G401.6 (cell line): Measurements from ENCODE around the gene FAM131A.

Source experiments
- FAIRE-seq: peaks from 2 replicates; lab custom pipeline; 2012; peaks lifted over from hg19 to GRCh38; lab: Jason Lieb, UNC

The FAM131A gene

GRCh38 chr3:184316792-184317191 lies 20.6 kb upstream of the FAM131A start:
- FAIRE-seq, result no peak

DNA sequence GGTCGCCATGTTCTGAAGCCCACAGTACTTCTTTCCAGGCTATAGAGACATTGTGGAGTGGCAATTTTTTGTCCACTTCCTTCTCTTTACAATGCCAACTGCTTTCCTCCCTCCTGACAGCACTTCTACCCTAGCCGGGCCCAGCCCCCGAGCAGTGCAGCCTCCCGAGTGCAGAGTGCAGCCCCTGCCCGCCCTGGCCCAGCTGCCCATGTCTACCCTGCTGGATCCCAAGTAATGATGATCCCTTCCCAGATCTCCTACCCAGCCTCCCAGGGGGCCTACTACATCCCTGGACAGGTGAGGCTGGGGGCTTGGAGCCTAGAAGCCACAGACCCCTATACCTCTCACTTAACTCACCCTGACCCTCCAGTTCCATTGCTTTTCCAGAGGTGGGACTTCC lies 20.2 kb upstream of the FAM131A start:
- FAIRE-seq, result no peak

DNA sequence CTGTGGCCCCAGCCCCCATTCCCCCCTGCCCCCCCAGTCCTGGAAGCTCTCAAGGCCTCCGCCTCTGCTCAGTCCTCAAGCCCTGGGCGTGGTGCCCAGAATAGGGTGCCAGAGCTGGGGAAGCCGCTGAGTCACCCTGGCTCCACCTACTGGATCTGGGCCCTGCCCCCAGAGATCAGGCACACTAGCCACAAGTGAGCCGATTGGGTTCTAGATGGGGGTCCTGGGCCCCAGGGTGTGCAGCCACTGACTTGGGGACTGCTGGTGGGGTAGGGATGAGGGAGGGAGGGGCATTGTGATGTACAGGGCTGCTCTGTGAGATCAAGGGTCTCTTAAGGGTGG lies 17.3 kb upstream of the FAM131A start:
- FAIRE-seq, result no peak

- no peak for FAIRE-seq
Observed at GRCh38 chr3:184321666-184322065, 15.7 kb upstream of the FAM131A start.

DNA sequence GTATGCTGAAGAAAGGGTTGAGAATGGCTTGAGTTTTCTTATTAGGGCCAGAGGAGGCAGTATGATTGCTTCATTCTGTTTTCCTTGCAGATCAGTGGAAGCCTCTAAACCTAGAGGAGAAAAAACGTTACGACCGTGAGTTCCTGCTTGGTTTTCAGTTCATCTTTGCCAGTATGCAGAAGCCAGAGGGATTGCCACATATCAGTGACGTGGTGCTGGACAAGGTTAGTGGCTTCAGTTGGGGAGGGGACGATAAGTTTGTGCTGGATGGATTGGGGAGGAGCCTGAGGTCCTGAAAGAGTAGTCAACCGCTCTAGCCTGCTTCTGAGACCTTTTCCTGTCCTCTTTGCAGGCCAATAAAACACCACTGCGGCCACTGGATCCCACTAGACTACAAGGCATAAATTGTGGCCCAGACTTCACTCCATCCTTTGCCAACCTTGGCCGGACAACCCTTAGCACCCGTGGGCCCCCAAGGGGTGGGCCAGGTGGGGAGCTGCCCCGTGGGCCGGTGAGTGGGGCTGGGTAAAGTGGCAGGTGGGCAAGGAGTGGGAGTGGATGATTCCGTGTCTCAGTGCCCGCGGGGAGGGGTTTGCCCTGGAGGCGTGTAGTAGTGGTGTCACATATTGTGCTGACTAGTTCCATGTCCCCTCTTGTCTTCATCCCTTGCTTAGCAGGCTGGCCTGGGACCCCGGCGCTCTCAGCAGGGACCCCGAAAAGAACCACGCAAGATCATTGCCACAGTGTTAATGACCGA lies 14.5 kb upstream of the FAM131A start:
- no peak for FAIRE-seq

DNA sequence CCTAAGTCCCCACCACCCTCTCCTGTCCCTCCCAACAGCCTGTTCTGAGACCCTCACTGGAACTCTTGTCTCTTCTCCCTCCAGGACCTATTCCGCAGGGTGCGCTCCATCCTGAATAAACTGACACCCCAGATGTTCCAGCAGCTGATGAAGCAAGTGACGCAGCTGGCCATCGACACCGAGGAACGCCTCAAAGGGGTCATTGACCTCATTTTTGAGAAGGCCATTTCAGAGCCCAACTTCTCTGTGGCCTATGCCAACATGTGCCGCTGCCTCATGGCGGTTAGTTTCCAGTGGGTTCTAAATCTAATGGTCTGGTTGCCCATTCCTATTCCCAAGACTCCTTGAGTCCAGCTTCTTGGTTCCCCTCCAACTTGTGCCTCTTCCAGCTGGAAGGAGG lies 13.7 kb upstream of the FAM131A start:
- FAIRE-seq, result no peak

GRCh38 chr3:184325269-184325668 lies 12.1 kb upstream of the FAM131A start:
- no peak for FAIRE-seq

DNA sequence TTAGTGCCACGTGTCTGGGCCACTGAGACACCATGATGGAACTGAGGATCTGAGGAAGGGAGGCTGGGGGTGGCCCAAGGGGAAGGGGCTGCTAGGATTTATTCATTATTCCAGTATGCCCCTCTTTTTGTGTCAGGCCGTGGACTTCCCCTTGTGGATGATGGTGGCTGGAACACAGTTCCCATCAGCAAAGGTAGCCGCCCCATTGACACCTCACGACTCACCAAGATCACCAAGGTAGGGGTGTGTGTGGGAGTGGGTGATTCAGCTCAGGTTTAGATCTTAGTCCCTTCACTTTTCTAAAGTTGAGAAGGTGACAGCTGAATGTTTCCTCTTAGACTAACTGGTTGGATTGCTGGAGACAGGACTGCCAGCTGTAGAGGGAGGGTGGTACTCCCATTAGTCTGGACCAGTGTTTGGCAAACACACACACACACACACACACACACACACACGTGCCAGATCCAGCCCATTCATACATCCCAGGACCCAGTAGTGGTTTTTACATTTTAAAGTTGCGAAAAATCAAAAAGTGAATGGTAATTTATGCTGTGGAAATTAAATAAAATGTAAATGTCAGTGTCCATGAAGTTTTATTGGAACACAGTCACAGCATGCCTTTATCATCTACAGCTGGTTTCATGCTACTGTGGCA lies 11.6 kb upstream of the FAM131A start:
- FAIRE-seq, result no peak

DNA sequence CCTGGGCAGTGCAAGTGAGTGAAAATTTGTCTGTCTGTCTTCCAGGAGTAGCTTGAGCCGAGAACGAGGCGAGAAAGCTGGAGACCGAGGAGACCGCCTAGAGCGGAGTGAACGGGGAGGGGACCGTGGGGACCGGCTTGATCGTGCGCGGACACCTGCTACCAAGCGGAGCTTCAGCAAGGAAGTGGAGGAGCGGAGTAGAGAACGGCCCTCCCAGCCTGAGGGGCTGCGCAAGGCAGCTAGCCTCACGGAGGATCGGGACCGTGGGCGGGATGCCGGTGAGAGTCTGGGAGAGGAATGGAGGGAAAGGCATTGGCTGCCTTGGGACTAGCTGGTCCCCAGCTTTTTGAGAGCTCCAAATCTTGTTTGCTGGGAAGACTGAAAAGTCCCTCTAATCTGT lies 10.2 kb upstream of the FAM131A start:
- no peak for FAIRE-seq

- no peak for FAIRE-seq
Observed at GRCh38 chr3:184328516-184328915, 8.9 kb upstream of the FAM131A start.

GRCh38 chr3:184332370-184333090 lies 4.9 kb upstream of the FAM131A start:
- no peak for FAIRE-seq

- FAIRE-seq, result no peak
Observed at GRCh38 chr3:184333190-184333589, 4.2 kb upstream of the FAM131A start.

- no peak for FAIRE-seq
Observed at GRCh38 chr3:184333700-184334099, 3.7 kb upstream of the FAM131A start.

DNA sequence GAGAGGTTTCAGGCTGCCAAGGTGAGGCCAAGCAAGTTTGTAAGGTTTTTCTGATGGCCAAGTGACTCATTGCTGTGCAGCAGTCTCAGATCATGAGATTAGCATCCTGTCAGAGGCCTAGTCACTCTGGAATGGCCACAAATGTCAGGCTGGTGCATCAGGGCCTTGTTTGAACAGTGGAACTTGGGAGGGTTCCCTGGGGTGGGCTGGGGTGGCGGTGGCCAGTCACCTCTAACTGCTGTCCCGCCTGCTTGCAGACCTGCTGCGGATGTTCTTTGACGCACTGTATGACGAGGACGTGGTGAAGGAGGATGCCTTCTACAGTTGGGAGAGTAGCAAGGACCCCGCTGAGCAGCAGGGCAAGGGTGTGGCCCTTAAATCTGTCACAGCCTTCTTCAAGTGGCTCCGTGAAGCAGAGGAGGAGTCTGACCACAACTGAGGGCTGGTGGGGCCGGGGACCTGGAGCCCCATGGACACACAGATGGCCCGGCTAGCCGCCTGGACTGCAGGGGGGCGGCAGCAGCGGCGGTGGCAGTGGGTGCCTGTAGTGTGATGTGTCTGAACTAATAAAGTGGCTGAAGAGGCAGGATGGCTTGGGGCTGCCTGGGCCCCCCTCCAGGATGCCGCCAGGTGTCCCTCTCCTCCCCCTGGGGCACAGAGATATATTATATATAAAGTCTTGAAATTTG lies 2.8 kb upstream of the FAM131A start:
- no peak for FAIRE-seq

- no peak for FAIRE-seq
Observed at GRCh38 chr3:184335291-184335660, 2.1 kb upstream of the FAM131A start.

- peak; percentile 69 for FAIRE-seq
Observed at GRCh38 chr3:184335661-184336546, 1.5 kb upstream of the FAM131A start.

DNA sequence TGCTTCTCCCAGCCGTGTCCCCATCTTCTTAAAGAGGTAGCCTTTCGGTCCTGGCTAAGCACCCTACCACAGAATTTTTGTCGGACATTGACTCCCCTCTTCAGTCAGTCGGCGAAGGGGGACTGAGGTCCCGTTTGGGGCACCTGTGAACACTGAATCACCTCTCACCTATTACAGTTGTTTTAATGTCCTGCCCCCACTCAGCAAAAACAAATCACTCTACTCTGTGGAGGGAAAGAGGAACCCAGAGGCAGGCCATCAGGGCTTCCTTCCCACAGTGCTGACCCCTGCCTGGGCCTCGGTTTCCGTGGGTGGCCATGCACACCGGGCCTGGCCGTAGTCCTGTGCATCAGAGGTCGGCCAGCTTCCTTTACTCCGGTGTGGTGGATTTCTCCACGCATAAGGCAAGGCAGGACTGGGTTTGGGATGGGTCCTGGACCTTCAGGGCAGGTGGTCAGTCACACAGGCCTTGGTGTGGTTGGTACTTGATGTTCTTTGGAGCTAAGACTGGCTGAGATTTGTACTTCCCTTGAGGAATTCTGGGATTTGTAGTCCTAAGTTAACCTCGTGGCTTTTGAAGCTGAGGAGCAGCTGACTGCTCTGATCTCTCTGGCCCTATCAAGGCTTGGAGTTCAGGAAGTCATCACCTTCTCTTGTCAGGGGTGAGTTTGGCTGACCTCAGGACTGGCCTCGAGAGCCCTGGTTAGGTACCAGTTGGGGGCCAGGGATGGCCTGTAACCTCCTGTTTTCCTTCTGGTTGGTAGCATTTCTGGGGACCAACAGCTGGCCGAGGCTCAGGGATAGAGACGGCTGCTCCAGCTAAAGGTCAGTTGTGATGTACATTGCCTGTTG lies 627 bp upstream of the FAM131A start:
- FAIRE-seq, result no peak

DNA sequence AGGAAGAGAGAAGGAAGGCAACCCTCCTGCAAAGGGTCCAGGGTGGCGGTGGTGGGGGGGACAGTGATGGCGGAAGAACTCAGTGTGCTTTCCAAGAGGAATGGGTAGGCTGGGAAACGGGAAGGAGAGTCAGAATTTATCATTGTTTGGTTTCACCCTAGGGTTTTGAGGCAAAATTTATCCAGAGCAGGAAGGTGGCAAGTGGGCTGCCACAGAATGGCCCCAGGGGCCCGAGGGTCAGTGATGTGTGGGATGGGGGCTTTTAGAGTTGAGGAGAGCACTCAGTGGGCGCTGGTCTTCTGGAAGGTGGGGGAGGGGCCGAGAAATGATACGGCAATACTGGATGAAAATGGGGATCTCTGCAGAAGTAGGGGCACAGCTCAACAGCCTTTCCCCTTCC lies 581 bp downstream of the FAM131A start:
- no peak for FAIRE-seq

- FAIRE-seq, result no peak
Observed at GRCh38 chr3:184338511-184338945, 1.1 kb downstream of the FAM131A start.

DNA sequence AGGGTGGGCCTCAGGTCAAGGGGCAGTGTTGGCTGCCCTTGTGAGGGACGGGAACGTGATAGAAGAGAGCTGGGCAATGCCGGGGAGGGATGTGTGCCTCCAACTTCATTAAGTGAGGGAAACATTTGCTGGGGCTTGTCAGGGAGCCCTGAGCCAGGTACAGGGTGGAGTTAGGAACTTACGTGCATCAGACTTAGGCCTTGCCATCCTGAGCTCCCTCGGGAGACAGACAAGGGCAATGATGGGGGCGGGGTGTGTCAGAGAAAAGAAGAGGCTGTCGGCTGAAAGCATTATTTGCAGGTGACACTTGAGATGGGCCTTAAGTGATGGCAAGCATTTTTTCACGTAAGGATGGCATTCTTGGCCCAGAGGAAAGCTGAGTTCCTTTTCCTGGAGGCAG lies 1.6 kb downstream of the FAM131A start:
- no peak for FAIRE-seq
